Stomach smooth muscle (tissue), 2 donors: ENCODE data around the gene C2CD2.
"Not testable (repeated sequence)": the region's sequence is repeated elsewhere in the genome, so short reads cannot be mapped to it uniquely, and the experiment has no call there.

ENCODE experiments used
- H3K27ac ChIP-seq: one replicate; pipeline ENCODE4 v1.7.0; 2013; ENCODE audit warnings: mild to moderate bottlenecking, low read length, inconsistent platforms
- H3K27me3 ChIP-seq, 2 donors: one replicate each; pipeline ENCODE4 v1.7.0; 2013; ENCODE audit warnings: low read length in 2 of 2; ENCODE audit not compliant: insufficient read depth in 2 of 2, control insufficient read depth in 1 of 2
- H3K36me3 ChIP-seq, 2 donors: one replicate each; pipeline ENCODE4 v1.7.0; 2013; ENCODE audit warnings: low read length in 2 of 2; ENCODE audit not compliant: control insufficient read depth in 2 of 2, insufficient read depth in 2 of 2
- H3K4me1 ChIP-seq: one replicate; pipeline ENCODE4 v1.7.0; 2013; ENCODE audit warnings: low read length; ENCODE audit not compliant: control insufficient read depth, insufficient read depth
- H3K4me3 ChIP-seq, 2 donors: one replicate each; pipeline ENCODE4 v1.7.0; 2013; ENCODE audit warnings: low read length in 2 of 2
- H3K9ac ChIP-seq, 2 donors: one replicate each; pipeline ENCODE4 v1.7.0; 2013; ENCODE audit warnings: low read length in 2 of 2, mild to moderate bottlenecking in 1 of 2
- H3K9me3 ChIP-seq, 2 donors: one replicate each; pipeline ENCODE4 v1.7.0; 2013; ENCODE audit warnings: low read length in 2 of 2; ENCODE audit not compliant: control insufficient read depth in 2 of 2
- donor health status: healthy.
- donor health status: Pancreatic carcinoma.

C2CD2 gene

GRCh38 chr21:41966041-41966833 is 12.4 kb upstream of the C2CD2 start:
- Histone ChIP-seq H3K36me3 (no peaks in the 10 kb centered on the region), H3K9ac (no peak overlapping the region), H3K27me3 (peaks cover 0 to 5% of the 10 kb centered on the region in 2 donors), H3K4me3 (no peak overlapping the region), H3K27ac (no peak overlapping the region), H3K4me1 (no peaks in the 10 kb centered on the region), H3K9me3 (no peaks in the 10 kb centered on the region)

GRCh38 chr21:41965461-41966013 is 11.7 kb upstream of the C2CD2 start:
- no peaks in the 10 kb centered on the region for H3K36me3 ChIP-seq
- no peak overlapping the region for H3K27ac ChIP-seq
- H3K4me3 ChIP-seq = no peak overlapping the region
- H3K9me3 ChIP-seq = no peaks in the 10 kb centered on the region
- H3K9ac ChIP-seq = no peak overlapping the region
- peaks cover 0 to 3% of the 10 kb centered on the region in 2 donors for H3K27me3 ChIP-seq
- no peaks in the 10 kb centered on the region for H3K4me1 ChIP-seq

DNA sequence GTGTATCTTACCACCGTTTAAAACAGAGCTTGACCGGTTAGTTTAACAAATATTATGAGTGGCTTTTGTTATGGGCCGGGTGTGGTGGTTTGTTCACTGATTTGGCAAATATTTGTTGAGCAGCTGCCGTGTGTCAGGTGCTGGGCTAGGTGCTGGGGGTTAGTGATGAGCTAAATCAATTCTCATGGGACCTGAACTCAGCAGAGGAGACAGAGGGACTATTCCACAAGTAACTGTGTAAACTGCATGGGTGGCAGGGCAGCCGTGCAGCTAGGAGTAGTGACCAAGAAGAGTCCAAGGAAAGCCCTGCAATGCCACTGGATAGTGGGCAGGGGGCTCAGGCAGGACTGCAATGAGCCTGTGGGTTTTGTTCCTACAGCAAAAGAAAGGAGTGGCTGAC is 11.2 kb upstream of the C2CD2 start:
- Histone ChIP-seq H3K36me3 (no peaks in the 10 kb centered on the region), H3K27me3 (peaks cover 0 to 3% of the 10 kb centered on the region in 2 donors), H3K9me3 (no peaks in the 10 kb centered on the region), H3K27ac (no peak overlapping the region), H3K9ac (no peak overlapping the region), H3K4me1 (no peaks in the 10 kb centered on the region), H3K4me3 (no peak overlapping the region)

- Histone ChIP-seq H3K36me3 (no peaks in the 10 kb centered on the region), H3K4me3 (no peak overlapping the region), H3K9me3 (no peaks in the 10 kb centered on the region), H3K9ac (no peak overlapping the region), H3K4me1 (no peaks in the 10 kb centered on the region), H3K27ac (no peak overlapping the region), H3K27me3 (peaks cover 0 to 3% of the 10 kb centered on the region in 2 donors)
Measured at GRCh38 chr21:41964171-41964570, 10.4 kb upstream of the C2CD2 start.

GRCh38 chr21:41962425-41962966 is 8.7 kb upstream of the C2CD2 start:
- Histone ChIP-seq H3K36me3 (no peaks in the 10 kb centered on the region), H3K9ac (no peak overlapping the region), H3K27ac (no peak overlapping the region), H3K9me3 (no peaks in the 10 kb centered on the region), H3K4me1 (peaks cover 6% of the 10 kb centered on the region), H3K4me3 (no peak overlapping the region), H3K27me3 (no peaks in the 10 kb centered on the region)

GRCh38 chr21:41961753-41962152 is 7.9 kb upstream of the C2CD2 start:
- no peak overlapping the region for H3K9ac ChIP-seq
- H3K27me3 ChIP-seq = no peaks in the 10 kb centered on the region
- peaks cover 11% of the 10 kb centered on the region for H3K4me1 ChIP-seq
- H3K36me3 ChIP-seq = no peaks in the 10 kb centered on the region
- no peak overlapping the region for H3K27ac ChIP-seq
- no peak overlapping the region for H3K4me3 ChIP-seq
- no peaks in the 10 kb centered on the region for H3K9me3 ChIP-seq

DNA sequence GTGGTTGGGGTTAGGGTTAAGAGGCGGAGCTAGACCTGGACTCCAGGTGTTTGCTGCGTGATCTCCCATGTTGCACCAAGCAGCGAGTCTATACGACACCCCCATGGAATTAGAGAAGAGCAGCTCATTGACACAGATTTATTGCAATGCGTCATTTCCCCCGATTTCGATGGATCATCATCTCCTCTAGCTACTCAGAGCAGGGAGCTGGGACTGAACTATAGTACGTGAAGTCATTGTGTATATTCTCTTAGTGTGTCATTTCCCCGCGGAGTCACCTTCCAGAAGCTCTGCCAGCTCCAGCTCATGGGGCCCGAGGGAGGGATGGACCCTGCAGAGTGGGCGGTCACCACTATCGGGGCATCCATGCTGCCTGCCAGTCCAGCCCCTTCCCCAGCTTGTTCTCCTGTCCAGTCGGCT is 7.5 kb upstream of the C2CD2 start:
- H3K27ac ChIP-seq = no peak overlapping the region
- peaks cover 11% of the 10 kb centered on the region for H3K4me1 ChIP-seq
- no peaks in the 10 kb centered on the region for H3K27me3 ChIP-seq
- no peak overlapping the region for H3K9ac ChIP-seq
- no peaks in the 10 kb centered on the region for H3K36me3 ChIP-seq
- no peaks in the 10 kb centered on the region for H3K9me3 ChIP-seq
- no peak overlapping the region for H3K4me3 ChIP-seq

DNA sequence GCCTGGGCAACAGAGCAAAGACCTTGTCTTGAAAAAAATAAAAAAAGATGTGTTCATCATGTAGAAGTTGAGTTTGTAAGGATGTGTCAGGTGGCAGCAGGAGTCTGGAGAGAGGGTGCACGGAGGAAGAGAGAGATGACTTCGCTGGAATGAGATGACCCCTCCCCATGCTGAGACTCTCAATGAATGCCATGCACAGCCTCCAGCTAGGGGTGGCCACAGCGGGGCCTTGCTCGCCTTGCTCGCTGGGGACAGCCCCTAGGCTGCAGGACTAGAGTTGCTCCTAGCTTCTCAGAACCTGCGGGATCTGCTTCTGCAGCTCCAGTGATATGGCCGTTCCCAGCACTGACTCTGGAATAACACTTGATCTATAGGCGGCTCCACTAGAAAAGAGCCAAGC is 6.6 kb upstream of the C2CD2 start:
- no peak overlapping the region for H3K27ac ChIP-seq
- H3K27me3 ChIP-seq = no peaks in the 10 kb centered on the region
- H3K9ac ChIP-seq = no peak overlapping the region
- no peak overlapping the region for H3K4me3 ChIP-seq
- no peaks in the 10 kb centered on the region for H3K36me3 ChIP-seq
- H3K4me1 ChIP-seq = peaks cover 12% of the 10 kb centered on the region
- no peaks in the 10 kb centered on the region for H3K9me3 ChIP-seq

DNA sequence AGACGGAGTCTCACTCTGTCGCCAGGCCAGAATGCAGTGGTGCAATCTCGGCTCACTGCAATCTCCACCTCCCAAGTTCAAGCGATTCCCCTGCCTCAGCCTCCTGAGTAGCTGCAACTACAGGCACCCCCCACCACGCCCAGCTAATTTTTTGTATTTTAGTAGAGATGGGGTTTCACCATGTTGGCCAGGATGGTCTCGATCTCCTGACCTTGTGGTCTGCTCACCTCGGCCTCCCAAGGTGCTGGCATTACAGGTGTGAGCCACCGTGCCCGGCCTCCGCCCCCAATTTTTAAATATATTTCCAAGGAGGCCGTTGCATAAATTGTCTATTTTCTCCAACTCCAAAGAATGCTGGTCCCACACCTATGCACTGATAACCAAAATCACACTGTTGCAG is 5.9 kb upstream of the C2CD2 start:
- H3K27me3 ChIP-seq, H3K9ac ChIP-seq, H3K4me3 ChIP-seq, H3K9me3 ChIP-seq, H3K27ac ChIP-seq, H3K36me3 ChIP-seq: not testable (repeated sequence)
- H3K4me1 ChIP-seq = peaks cover 12% of the 10 kb centered on the region

GRCh38 chr21:41958886-41959563 is 5.2 kb upstream of the C2CD2 start:
- Histone ChIP-seq H3K9ac (no peak overlapping the region), H3K27ac (no peak overlapping the region)

More at GRCh38 chr21:41958886-41959563, 5.2 kb upstream of the C2CD2 start:
- Histone ChIP-seq H3K9me3 (no peaks in the 10 kb centered on the region), H3K4me1 (peaks cover 17% of the 10 kb centered on the region), H3K36me3 (no peaks in the 10 kb centered on the region), H3K27me3 (no peaks in the 10 kb centered on the region), H3K4me3 (no peak overlapping the region)
